PC-3 (cell line): ENCODE measurements around the gene IL1RN.

Experiments
- CTCF ChIP-seq: fragments of 300-600 bp; sonication (generic); conservative IDR thresholded peaks from 2 replicates; pipeline ENCODE4 v1.5.1; 2017; ENCODE audit warnings: antibody characterized with exemption, low read depth, mild to moderate bottlenecking, low read length
- EZH2 ChIP-seq: fragments of 300-600 bp; sonication (generic); IDR thresholded peaks from one replicate; pipeline ENCODE4 v1.6.1; 2017; ENCODE audit warnings: antibody characterized with exemption, mild to moderate bottlenecking, low read length; ENCODE audit not compliant: unreplicated experiment
- EZH2phosphoT487 ChIP-seq: fragments of 300-600 bp; sonication (generic); IDR thresholded peaks from 2 replicates; pipeline ENCODE4 v1.6.1; 2018; ENCODE audit warnings: mild to moderate bottlenecking, antibody characterized with exemption, low read length, borderline replicate concordance

DNA sequence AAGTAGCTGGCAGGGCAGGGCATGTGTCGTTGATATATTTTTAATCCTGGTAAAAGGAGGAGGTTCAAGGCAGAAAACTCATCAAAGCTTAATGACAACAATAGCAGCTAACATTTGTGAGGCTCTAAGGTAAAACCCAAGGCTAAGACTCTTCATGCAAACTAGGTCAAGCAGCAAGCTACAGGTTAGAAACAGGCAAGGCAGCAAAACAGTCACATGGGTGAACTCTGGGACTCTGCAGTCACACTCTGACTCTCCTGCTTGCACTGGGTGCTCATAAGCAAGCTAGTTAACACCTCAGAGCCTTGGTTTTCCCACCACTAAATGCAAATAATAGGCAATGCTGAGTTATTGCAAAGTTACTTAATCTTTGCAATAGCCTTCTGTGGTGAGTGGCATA, 7.9 kb downstream of the IL1RN start:
- TF ChIP-seq CTCF: no peak
- no peak for TF ChIP-seq EZH2
- TF ChIP-seq EZH2phosphoT487: no peak
